ENCODE results near the gene MACROD2.

Gene MACROD2

GRCh38 chr20:14604143-14604542 is 608.8 kb downstream of the MACROD2 start:
- DNase-seq: no peak

- no peak for DNase-seq
Measured at GRCh38 chr20:14609328-14610221, 614.3 kb downstream of the MACROD2 start.

GRCh38 chr20:14611479-14611878 is 616.2 kb downstream of the MACROD2 start:
- DNase-seq: no peak

GRCh38 chr20:14612391-14612790 is 617.1 kb downstream of the MACROD2 start:
- no peak for DNase-seq

GRCh38 chr20:14616003-14616402 is 620.7 kb downstream of the MACROD2 start:
- no peak for DNase-seq

- DNase-seq: no peak
Measured at GRCh38 chr20:14617123-14617522, 621.8 kb downstream of the MACROD2 start.

GRCh38 chr20:14619411-14619810 is 624.1 kb downstream of the MACROD2 start:
- no peak for DNase-seq

GRCh38 chr20:14622796-14623195 is 627.5 kb downstream of the MACROD2 start:
- no peak for DNase-seq

GRCh38 chr20:14631011-14631410 is 635.7 kb downstream of the MACROD2 start:
- no peak for DNase-seq

GRCh38 chr20:14632906-14633305 is 637.6 kb downstream of the MACROD2 start:
- DNase-seq: no peak

GRCh38 chr20:14633507-14633906 is 638.2 kb downstream of the MACROD2 start:
- DNase-seq: no peak

GRCh38 chr20:14634665-14635064 is 639.3 kb downstream of the MACROD2 start:
- no peak for DNase-seq

- no peak for DNase-seq
Measured at GRCh38 chr20:14637441-14637840, 642.1 kb downstream of the MACROD2 start.

GRCh38 chr20:14643146-14643545 is 647.8 kb downstream of the MACROD2 start:
- no peak for DNase-seq

GRCh38 chr20:14643556-14643955 is 648.2 kb downstream of the MACROD2 start:
- DNase-seq: no peak

- no peak for DNase-seq
Measured at GRCh38 chr20:14644306-14645097, 649.2 kb downstream of the MACROD2 start.

- DNase-seq: no peak
Measured at GRCh38 chr20:14647016-14647415, 651.7 kb downstream of the MACROD2 start.

- no peak for DNase-seq
Measured at GRCh38 chr20:14649662-14650061, 654.3 kb downstream of the MACROD2 start.

GRCh38 chr20:14657266-14658005 is 662.1 kb downstream of the MACROD2 start:
- DNase-seq: no peak

- DNase-seq: no peak
Measured at GRCh38 chr20:14664101-14664500, 668.8 kb downstream of the MACROD2 start.

- no peak for DNase-seq
Measured at GRCh38 chr20:14666696-14667095, 671.4 kb downstream of the MACROD2 start.

GRCh38 chr20:14667226-14667625 is 671.9 kb downstream of the MACROD2 start:
- DNase-seq: no peak

- no peak for DNase-seq
Measured at GRCh38 chr20:14672066-14672465, 676.8 kb downstream of the MACROD2 start.
